Fibroblast of the aortic adventitia (primary cell): ENCODE results near the gene HOXA6. TPM values are rescaled to one million over a fixed set of nuclear protein-coding genes. Genes with fewer than 3 reads are reported as not detected.
A peak's percentile ranks its signal among the peaks of the same experiment; 100 is the strongest.

Experiments used
- DNase-seq: peaks from one replicate; pipeline ENCODE4 v3.0.0-alpha.2; 2010; ENCODE audit warnings: low read depth
- H3K4me3 ChIP-seq: 2 replicates; pipeline ENCODE4 v1.5.1; 2011; ENCODE audit warnings: low read depth, mild to moderate bottlenecking, control low read depth, low read length, moderate library complexity
- CTCF ChIP-seq: IDR thresholded peaks from 2 replicates; pipeline ENCODE4 v1.5.1; 2011; ENCODE audit warnings: mild to moderate bottlenecking, low read length, control low read depth, inconsistent platforms; ENCODE audit not compliant: insufficient read depth
- total RNA-seq: library from RNA; depleted of rRNA; stranded (reverse); fragments of >200 nt; gene quantifications from 2 replicates; pipeline ENCODE4 v1.2.3, GENCODE V29; 2012; ENCODE audit warnings: low replicate concordance

The HOXA6 gene
- total RNA-seq, 1 donor: not detected

GRCh38 chr7:27116962-27117886 lies 30.4 kb downstream of the HOXA6 start:
- peak overlapping the region; percentile 72 for H3K4me3 ChIP-seq
- TF ChIP-seq CTCF: no peak
- DNase-seq: peak; percentile 24

GRCh38 chr7:27116031-27116961 lies 31.3 kb downstream of the HOXA6 start:
- peak overlapping the region; percentile 72 for H3K4me3 ChIP-seq
- DNase-seq: peak; percentile 39

GRCh38 chr7:27115221-27116026 lies 32.1 kb downstream of the HOXA6 start:
- TF ChIP-seq CTCF: no peak
- H3K4me3 ChIP-seq: peak overlapping the region; percentile 72
- DNase-seq: peak; percentile 68

More at GRCh38 chr7:27116031-27116961, 31.3 kb downstream of the HOXA6 start:
- TF ChIP-seq CTCF: no peak

- no peak for TF ChIP-seq CTCF
- DNase-seq: no peak
- H3K4me3 ChIP-seq: peak overlapping the region; percentile 72
Observed at GRCh38 chr7:27114881-27115220, 32.7 kb downstream of the HOXA6 start.

GRCh38 chr7:27113991-27114769 lies 33.4 kb downstream of the HOXA6 start:
- DNase-seq: peak; percentile 66
- no peak for TF ChIP-seq CTCF
- peak overlapping the region; percentile 78 for H3K4me3 ChIP-seq
